ENCODE results near the gene TRIM24. TPM values are rescaled to one million over a fixed set of nuclear protein-coding genes. Genes with fewer than 3 reads are reported as not detected.

Gene TRIM24
- total RNA-seq, 1 donor from 2014 or later = 93.8 TPM

GRCh38 chr7:138579136-138579535, 119.1 kb downstream of the TRIM24 start:
- TF ChIP-seq CTCF (conservative IDR thresholded peaks at IDR 0.05) = no peak
- Mint-ChIP-seq H3K9me3 (no peaks in the 10 kb centered on the region), H3K4me1 (no peaks in the 10 kb centered on the region), H3K36me3 (ENCODE audit: low read depth) (peaks cover 40% of the 10 kb centered on the region), H3K27me3 (ENCODE audit: low read depth) (no peaks in the 10 kb centered on the region), H3K4me3 (no peak overlapping the region), H3K27ac (ENCODE audit: unreplicated experiment) (no peak overlapping the region)
- DNase-seq (ENCODE audit: low read depth, low spot score) = no peak

- no peak for DNase-seq (ENCODE audit: low read depth, low spot score)
- no peaks in the 10 kb centered on the region for H3K9me3 Mint-ChIP-seq
- no peak overlapping the region for H3K4me3 Mint-ChIP-seq
- H3K27ac Mint-ChIP-seq (ENCODE audit: unreplicated experiment) = no peak overlapping the region
- H3K4me1 Mint-ChIP-seq = no peaks in the 10 kb centered on the region
- H3K36me3 Mint-ChIP-seq (ENCODE audit: low read depth) = peaks cover 41% of the 10 kb centered on the region
- TF ChIP-seq CTCF (conservative IDR thresholded peaks at IDR 0.05) = no peak
- no peaks in the 10 kb centered on the region for H3K27me3 Mint-ChIP-seq (ENCODE audit: low read depth)
These were observed 119.6 kb downstream of the TRIM24 start for GRCh38 chr7:138579671-138580070.

GRCh38 chr7:138581065-138581464, 121.0 kb downstream of the TRIM24 start:
- DNase-seq (ENCODE audit: low read depth, low spot score) = no peak
- H3K27me3 Mint-ChIP-seq (ENCODE audit: low read depth) = no peaks in the 10 kb centered on the region
- no peak overlapping the region for H3K27ac Mint-ChIP-seq (ENCODE audit: unreplicated experiment)
- no peak overlapping the region for H3K4me3 Mint-ChIP-seq
- no peak for TF ChIP-seq CTCF (conservative IDR thresholded peaks at IDR 0.05)
- no peaks in the 10 kb centered on the region for H3K9me3 Mint-ChIP-seq
- peaks cover 48% of the 10 kb centered on the region for H3K36me3 Mint-ChIP-seq (ENCODE audit: low read depth)
- no peaks in the 10 kb centered on the region for H3K4me1 Mint-ChIP-seq

- Mint-ChIP-seq H3K9me3 (no peaks in the 10 kb centered on the region), H3K27ac (ENCODE audit: unreplicated experiment) (no peak overlapping the region), H3K4me3 (no peak overlapping the region), H3K27me3 (ENCODE audit: low read depth) (no peaks in the 10 kb centered on the region), H3K4me1 (no peaks in the 10 kb centered on the region), H3K36me3 (ENCODE audit: low read depth) (peaks cover 47% of the 10 kb centered on the region)
- no peak for DNase-seq (ENCODE audit: low read depth, low spot score)
- TF ChIP-seq CTCF (conservative IDR thresholded peaks at IDR 0.05) = no peak
These were observed 124.2 kb downstream of the TRIM24 start for GRCh38 chr7:138584283-138584682.

GRCh38 chr7:138584696-138585095, 124.6 kb downstream of the TRIM24 start:
- Mint-ChIP-seq H3K36me3 (ENCODE audit: low read depth) (peaks cover 45% of the 10 kb centered on the region), H3K27me3 (ENCODE audit: low read depth) (no peaks in the 10 kb centered on the region), H3K4me1 (no peaks in the 10 kb centered on the region), H3K27ac (ENCODE audit: unreplicated experiment) (no peak overlapping the region), H3K4me3 (no peak overlapping the region), H3K9me3 (no peaks in the 10 kb centered on the region)
- TF ChIP-seq CTCF (conservative IDR thresholded peaks at IDR 0.05) = no peak
- no peak for DNase-seq (ENCODE audit: low read depth, low spot score)
